DMS153 treated with DMSO at 0.1 percent for 48 hours (cell line): ENCODE data around the gene SFMBT1.
"Not testable (repeated sequence)": the region's sequence is repeated elsewhere in the genome, so short reads cannot be mapped to it uniquely, and the experiment has no call there.

Source experiments
- DNase-seq: peaks from one replicate; lab custom pipeline; 2025; ENCODE audit not compliant: unreplicated experiment; lab: John Stamatoyannopoulos, UW

SFMBT1 gene

DNA sequence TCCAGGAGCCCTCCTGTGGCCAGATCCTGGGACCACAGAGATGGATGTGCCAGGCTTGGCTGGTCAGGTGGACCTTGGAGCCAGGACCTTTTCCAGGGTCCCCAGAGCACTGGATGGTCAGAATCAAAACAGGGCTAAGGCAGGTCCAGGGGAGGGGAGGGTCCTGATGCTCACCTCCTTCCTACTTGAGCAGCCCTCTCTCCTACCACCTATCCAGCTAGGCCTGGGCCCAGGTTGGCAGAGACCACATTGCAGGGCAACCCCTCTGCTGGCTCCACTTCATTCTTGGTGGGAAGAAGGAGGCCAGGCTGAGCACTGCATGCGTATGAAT is 28.5 kb upstream of the SFMBT1 start:
- no peak for DNase-seq

DNA sequence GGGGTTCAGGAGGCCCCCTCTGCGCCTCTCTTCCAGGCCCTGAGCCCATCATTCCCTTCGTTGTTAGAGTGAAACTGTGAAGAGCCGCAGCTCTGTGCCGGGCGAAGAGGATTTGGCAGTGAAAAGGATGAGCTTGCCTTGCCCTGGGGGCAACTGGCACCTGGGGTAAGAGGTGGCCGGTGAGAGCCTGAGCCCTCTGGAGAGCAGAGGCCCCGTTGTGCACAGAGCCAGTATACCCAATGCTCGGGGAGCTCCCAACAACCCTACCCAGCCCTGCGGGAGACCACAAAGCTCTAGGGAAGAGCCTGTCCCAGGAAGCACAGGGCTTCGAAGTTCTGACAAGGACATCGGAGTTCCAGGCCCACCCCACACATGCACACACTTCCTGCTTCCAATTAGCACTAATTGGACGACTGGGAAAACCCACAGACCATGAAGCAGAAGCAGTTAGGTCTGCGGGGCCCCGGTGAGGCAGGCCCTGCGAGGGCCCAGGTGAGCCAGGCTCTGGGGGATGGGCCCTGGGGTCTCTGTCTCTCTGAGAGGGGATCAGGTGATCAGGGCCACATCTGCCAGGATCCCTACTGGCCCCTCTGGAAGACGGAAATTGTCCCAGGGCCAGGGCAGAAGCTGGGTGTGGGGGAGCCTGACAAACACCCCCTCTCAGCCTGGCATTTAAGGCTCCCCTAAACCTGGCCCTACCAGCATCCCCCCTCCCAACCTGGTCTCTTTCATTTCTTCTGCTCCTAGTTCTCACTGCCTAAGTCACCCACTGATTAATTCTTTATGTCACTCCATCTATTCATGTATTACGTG is 27.9 kb upstream of the SFMBT1 start:
- DNase-seq: no peak

DNA sequence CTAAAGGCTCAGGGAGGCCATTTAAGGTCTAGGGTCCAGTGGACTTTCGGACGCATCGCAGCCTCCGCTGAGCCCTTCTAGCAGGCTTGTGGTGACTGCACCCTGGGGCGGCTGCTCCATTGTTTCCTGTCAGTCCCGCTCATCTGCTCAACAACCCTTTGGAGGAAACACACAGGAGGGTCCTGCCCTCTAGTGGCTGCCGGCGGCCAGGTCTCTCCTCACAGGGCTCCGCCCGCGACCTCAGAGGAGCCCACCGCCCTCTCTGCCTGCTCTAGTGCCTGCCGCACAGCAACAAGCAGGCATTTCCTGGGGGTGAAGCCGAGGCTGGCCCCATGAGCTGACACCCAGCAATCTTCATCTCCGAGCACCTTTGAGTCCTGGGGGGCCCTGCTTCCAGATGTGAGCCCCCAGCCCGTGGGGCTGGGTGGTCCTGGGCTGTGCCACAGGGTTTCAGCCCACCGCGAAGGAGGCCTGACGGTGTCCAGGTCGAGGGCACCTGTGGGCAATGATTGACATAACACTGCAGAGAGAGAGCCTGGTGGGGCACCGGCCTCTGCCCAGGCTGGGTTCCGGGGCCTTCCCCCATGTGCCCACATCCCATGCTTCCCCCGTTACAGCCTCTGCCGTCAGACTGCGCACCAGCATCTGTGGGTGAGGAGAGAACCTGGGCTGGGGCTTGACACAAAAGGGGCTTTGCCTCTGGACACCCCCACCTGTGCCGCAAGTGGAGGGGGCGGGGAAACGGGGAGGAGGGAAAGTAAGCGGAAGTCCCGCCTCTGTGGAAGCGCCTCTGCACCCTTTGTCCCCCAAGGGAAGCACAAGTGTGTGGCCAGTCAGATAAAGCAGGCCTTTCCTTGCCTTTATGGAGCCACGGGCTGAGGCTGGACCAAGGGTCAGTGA is 27.0 kb upstream of the SFMBT1 start:
- DNase-seq: peak; percentile 2

DNA sequence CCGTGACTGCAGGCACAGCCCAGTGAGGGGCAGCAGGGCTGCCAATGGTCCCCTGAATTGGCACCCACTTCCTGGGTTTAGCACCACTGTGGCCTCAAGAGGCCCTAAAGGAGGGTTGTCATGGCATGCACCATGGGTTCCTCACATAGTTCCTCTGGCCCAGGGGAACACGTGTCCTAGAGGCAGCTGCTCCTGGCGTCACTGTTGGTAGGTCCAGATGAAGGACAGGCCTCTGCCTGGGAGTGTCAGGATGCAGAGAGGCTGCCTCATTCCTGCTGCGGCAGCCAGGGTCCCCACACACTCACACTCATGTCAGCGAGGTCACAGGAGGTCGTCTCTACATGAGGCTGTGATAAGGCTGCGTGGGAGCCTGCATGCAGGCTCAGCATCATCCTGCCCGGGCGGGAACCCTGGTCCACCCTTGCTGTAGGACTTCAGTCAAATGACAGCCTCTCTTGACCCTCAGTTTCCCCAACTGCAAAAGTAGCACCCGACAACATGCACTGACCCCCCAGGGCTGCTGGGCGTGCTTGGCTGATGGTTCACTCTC is 26.1 kb upstream of the SFMBT1 start:
- DNase-seq: no peak

DNA sequence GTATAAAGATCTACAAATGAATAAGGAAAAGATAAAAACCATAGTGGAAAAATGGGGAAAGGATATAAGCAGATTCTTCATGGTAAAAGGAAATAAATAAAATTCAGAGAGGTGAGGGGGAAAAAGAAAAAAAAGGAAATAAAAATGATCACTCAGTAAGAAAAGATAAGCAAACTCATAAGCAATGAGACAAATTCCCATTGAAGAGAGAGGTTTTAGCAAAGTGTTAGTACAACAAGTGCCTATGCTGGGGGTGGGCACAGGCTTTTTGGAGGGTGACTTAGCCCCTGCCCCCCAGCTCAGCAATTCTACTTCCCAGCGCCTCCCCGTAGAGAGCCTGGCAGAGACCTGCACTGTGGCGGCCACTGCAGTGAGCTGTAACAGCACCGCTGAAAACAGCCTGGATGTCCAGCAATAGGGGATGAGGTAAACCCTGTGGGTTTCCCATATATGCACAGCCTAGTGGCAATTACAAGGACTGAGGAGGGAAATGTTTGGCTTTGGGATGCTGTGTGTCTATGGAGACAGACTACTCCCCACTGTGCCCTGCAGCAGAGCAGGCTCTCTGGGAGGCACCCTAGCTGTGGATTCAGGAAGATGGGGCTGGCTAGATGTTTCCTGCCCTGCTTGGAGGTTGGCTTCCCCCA is 23.7 kb upstream of the SFMBT1 start:
- no peak for DNase-seq

DNA sequence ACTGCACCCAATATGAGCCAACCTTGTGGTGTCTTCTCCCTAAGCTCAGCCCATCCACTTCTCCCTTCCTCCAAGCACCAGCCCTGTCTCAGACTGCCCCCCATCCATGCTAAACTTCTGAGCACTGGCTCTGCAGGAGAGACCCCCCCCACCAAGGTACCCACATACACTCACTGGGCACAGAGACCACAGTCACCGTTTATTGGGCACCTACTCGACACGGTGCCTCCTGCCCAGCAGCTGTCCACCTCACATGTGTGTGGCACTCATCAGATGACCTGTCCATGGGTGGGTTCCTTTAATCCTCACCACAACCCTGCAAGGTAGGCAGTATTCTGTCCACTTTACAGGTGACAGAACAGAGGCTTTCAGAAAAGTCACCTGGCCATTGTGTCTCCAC is 22.3 kb upstream of the SFMBT1 start:
- no peak for DNase-seq

DNA sequence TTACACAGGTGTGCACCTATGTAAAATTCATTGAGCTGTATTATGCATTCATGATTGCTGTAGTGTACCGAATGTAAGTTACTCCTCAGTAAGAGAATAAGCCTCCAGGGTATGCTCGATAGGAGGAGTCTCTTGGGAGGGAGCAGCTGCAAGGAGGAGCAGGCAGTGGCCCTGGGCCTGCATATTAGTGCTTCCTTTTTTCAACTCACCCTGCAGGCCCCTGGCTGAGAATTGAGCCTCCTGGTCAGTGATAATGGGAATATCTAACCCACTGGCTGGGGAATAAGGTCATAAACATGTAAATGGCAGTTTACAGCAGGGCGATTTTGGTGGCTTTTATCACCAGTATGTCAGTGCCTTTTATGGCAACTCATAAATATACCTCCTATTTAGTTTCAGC is 21.7 kb upstream of the SFMBT1 start:
- DNase-seq: no peak

DNA sequence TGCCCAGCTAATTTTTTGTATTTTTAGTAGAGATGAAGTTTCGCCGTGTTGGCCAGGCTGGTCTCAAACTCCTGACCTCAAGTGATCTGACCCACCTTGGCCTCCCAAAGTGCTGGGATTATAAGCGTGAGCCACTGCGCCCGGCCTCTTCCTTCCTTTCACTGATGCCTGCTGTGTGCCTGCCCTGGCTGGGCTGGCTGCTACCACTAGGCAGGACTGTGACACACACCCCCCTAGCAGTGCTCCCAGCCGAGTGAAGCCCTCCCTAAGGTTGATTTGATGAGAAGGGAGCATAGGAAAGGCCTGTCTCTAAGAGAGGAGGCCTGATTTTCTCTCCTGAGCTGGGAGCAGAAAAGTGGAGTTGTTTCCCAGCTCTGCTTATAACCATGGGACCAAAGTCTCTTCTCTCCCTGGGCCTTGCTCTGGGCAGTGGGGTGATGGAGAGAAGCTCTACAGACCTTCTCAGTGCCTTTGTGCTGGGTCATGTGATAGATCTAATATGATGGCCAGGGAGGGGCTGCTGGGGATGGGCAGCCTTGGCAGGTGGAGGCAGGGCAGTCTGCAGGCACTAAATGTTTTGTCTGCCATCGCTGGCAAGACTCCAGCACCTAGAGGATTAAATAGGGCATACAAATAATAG is 20.1 kb upstream of the SFMBT1 start:
- DNase-seq: no peak

DNA sequence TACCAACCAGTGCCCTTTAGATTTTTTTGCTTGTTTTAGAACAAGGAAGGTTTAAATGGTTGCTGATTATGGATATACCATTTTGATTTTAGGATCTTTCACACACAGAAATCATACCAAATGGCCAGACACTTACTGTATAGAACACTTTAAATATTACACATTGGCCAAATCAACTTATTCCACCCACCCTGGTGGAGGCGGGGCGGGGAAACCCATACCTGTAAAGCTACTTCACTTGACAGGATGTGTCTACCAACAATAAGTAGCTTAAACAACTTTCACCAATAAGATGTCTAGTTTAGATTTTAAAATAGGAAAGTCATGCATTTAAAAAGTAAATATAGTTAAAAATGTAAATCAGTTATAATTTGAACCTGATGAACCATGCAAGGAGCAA is 17.0 kb upstream of the SFMBT1 start:
- DNase-seq: no peak

DNA sequence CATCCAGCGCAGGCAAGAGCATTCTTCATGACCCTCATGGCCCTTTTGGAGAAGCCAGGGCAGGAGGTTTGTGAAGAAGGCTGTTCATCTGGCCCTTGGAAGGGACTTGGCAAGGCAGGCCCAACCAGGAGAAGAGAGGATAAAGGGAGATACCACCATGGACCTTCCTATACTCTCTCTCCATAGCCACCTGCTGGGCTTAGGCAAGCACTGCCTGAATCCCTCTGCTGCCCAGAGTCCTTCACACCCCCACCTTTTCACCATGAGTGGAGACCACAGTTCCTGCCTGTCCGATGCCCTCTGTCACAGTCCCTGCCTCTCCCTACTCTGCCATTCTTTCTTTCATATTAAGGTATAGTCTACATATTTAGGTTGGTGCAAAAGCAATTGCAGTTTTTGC is 10.6 kb upstream of the SFMBT1 start:
- no peak for DNase-seq

DNA sequence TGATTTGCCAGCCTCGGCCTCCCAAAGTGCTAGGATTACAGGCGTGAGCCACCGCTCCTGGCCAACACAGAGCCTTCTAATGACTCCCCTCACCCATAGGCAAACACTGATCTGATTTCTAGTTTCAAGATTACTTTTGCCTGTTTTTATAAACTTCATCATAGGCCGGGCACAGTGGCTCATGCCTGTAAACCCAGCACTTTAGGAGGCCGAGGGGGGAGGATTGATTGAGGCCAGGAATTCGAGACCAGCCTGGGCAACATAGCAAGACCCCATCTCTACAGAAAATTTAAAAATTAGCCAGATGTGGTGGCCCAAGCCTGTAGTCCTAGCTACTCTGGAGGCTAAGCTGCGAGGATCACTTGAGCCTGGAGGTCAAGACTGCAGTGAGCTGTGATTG is 8.4 kb upstream of the SFMBT1 start:
- not testable (repeated sequence) for DNase-seq

DNA sequence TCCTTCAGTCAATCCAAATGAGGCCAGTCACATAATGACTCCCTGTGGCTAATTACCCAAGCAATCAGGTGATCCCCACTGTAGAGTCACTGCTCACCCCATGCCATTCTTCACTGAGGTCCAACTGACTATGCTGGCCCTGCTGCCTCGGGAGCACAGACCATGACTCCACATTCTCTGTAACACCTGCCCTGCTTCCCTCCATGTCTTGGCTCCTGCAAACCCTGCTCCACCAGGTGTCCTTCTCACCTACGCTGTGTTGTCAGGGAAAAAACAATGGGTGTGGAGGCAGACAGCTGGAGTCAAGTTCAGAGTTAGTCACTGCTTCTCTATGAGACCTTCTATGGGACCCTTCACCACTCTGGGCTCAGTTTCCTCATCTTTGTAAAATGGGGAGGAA is 6.1 kb upstream of the SFMBT1 start:
- no peak for DNase-seq

DNA sequence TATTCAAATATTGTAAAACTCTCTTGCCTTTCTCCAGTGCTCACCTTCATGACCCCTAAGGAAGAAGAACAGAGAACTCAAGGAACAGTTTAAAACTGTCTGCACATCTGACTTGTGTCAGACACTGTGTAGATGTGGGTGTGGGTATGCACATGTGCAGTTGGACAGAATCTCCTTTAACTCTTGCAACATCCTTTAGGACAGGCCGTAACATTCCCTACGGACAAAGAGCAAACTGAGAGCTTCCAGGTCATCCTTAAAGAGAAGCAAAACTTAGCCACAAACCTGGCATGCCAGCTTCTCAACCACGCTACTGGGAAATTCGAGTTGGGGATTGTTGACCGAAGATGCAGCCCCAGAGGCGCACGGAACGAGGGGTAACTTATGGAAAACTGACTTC is 4.1 kb upstream of the SFMBT1 start:
- DNase-seq: no peak

DNA sequence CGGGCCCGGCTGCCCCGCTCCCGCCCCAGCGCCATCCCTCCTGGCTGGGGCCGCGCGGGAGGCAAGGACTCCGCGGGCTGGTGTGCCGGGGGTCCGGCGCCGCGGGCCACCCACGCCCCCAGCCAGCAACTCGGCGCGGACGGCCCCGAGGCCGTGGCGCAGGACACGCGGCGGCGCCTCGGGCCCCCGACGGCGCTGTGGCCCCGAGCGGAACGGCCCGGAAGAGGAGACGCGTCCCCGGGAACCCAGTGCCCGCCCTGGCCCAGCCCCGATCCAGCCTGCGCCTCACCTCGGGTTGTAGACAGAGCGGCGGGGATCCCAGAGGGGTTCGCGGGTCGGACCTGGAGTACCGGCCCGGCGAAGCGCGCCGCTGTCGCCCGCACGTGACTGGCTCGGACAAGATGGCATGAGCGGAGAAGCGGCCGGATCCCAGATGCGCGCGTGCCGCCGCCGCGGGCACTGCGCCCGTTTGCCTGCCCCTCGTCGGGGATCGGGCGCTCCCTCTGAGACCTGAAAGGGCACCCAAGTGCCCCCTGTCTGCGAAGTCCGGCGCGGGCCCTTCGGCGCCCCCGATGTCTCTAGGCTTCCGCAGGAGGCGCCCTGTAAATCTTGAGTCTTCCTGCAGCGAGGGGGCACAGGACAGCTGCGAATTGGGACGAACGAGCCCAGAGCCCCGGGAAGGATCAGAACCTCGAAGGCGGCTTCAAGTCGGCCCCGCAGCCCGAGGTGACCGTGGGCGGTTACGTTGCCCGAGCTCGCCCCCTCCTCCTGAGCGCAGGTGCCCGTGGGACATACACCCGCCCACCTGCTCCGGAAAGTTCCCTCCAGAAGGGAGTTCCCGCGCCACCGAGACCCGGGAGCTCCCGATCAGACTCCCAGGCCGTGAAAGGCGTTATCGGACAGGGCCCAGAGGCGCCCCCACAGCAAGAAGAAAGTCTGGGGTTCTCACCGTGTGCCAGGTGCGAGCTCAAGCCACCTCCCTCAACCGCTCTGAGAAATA is 598 bp upstream of the SFMBT1 start:
- peak; percentile 6 for DNase-seq

DNA sequence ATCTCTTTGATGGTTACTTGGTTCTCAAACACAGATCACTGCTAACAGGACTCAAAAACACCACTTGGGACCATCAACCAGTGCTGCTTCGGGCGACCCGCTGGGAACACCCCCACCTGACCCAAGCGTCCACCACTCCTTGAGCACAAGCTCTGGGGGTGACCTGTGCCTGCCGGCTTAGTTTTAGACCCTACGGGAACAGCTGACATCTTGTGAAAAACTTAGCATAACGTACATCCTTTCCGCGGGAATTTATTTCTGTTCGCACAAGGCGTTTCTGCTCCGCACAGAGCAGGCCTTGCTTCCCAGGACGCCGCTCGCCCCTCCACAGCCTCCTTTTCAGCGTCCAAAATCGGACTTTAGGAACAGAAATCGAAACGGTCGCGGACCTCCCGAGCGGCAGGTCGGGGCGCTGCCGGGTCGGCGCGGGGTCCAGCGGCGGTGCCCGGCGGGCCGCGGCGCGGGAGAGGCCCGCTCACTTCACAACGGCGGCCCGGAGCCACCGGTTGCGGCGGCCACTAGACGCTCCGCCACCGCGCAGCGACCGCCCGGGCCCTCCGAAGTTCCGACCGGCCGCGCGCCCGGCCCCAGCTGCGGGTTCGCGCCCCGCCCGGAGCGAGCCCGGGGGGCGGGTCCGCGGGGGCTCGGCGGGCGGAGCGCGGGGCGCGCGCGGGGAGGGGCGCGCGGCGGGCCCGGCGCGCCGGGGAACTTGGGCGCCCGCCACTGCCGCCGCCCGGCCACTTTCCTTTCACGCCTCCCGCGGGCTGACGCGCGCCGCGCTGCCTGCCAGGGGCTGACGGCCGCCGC is 959 bp downstream of the SFMBT1 start:
- DNase-seq: no peak

DNA sequence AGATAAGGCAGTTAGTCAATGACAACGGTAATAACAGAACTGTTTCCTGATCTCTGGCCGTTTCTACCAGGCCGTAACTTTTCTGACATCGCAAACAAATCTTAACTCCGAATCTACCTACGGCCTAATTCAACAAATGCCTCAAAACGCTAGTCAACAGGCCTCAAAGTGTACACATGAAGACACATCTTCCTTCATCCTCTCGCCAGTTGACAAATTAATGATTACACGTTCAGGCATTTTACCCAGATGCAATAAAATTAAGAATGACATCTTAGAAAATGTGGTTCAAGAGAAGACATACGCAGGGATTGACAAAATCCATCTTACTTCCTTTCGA is 1.5 kb downstream of the SFMBT1 start:
- no peak for DNase-seq

DNA sequence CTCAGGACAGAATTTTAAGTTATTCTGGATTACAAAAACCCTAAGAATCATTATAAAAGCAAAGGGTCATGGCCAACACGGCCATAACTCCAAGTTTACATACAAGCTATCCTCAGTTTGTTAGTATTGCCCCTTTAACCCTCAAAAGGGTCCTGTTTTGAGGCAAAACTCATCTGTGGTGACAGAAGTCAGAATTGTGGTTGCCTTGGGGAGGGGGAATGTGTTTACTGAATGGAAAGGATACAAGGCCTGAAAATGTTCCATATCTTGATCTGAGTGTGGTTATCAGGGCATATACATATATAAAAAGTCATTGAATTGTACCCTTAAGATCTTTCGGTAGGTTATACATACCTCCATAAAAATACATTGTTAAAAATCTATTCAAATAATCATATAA is 2.1 kb downstream of the SFMBT1 start:
- DNase-seq: no peak

DNA sequence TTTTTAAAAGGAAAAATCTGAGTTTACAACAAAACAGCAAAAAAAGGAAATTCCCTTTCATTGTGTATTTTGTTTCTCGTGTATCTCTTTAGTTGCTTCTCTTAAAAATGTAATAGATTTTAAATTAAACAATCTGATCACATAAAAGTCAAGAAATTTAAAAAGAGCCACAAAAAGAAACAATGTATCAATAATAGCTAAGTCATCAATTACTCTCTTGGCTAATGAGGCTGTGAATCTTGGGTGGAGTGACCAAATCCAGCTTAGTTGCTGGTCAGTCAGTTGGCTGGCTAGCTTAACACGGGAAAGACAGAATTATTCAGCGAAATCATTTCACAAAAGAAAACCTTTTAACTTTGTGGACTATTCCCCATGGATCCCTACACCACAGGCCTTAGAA is 3.2 kb downstream of the SFMBT1 start:
- DNase-seq: no peak

DNA sequence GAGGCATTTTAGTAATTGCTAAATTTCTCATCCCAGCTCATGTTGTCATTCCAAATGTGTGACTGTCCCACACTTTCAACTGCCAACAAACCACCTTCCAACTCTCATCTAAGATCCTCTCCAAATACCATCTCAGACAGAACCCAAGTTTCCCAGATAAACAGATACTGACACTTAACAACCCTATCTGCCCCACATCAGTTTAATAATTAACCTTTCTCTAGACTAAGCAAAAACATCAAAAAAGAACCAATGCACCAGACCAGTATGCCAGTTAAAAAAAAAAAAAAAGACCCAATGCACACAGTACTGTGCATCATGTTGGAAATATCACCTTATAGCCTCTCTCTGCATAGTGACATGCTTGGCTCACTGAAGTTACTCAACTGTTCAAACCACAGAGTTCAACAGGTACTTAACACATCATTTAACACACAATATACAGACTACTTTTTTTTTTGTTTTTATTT is 5.5 kb downstream of the SFMBT1 start:
- DNase-seq: no peak
